ENCODE results near the gene ZNF566. TPM values are rescaled to one million over a fixed set of nuclear protein-coding genes. Genes with fewer than 3 reads are reported as not detected.

ZNF566 gene
- polyA plus RNA-seq, 1 experiment = 4.9 TPM

GRCh38 chr19:36456831-36457230 lies 32.5 kb downstream of the ZNF566 start:
- DNase-seq (ENCODE audit: low read depth, low spot score) = no peak
- ChIA-PET CTCF (interaction anchor here (0.6 kb wide), 1 partner anchor 267 kb away, joined by 3 read pairs; no protein-coding TSS in a partner anchor), POLR2A (no interaction called here)
- Histone ChIP-seq H3K4me3 (ENCODE audit: low read depth, low read length) (no peak overlapping the region), H3K27me3 (ENCODE audit: control insufficient read depth, insufficient read depth, low read length) (no peaks in the 10 kb centered on the region), H3K27ac (ENCODE audit: low read depth, low read length) (no peak overlapping the region), H3K9me3 (ENCODE audit: control insufficient read depth, insufficient read depth, low read length) (peaks cover 30% of the 10 kb centered on the region)
- no peak for TF ChIP-seq CTCF (IDR thresholded peaks at IDR 0.05; ENCODE audit: low read depth, low read length)

GRCh38 chr19:36449059-36449670 lies 40.2 kb downstream of the ZNF566 start:
- no peak overlapping the region for H3K4me3 ChIP-seq (ENCODE audit: low read depth, low read length)
- H3K9me3 ChIP-seq (ENCODE audit: control insufficient read depth, insufficient read depth, low read length) = peaks cover 40% of the 10 kb centered on the region
- H3K27me3 ChIP-seq (ENCODE audit: control insufficient read depth, insufficient read depth, low read length) = no peaks in the 10 kb centered on the region
- POLR2A ChIA-PET = no interaction called here
- CTCF ChIA-PET = no interaction called here
- no peak overlapping the region for H3K27ac ChIP-seq (ENCODE audit: low read depth, low read length)
- no peak for DNase-seq (ENCODE audit: low read depth, low spot score)
- TF ChIP-seq CTCF (IDR thresholded peaks at IDR 0.05; ENCODE audit: low read depth, low read length) = no peak

GRCh38 chr19:36441339-36441738 lies 48.0 kb downstream of the ZNF566 start:
- TF ChIP-seq CTCF (IDR thresholded peaks at IDR 0.05; ENCODE audit: low read depth, low read length) = no peak
- H3K4me3 ChIP-seq (ENCODE audit: low read depth, low read length) = no peak overlapping the region
- ChIA-PET CTCF (no interaction called here), POLR2A (no interaction called here)
- no peaks in the 10 kb centered on the region for H3K27me3 ChIP-seq (ENCODE audit: control insufficient read depth, insufficient read depth, low read length)
- H3K9me3 ChIP-seq (ENCODE audit: control insufficient read depth, insufficient read depth, low read length) = peaks cover 45% of the 10 kb centered on the region
- no peak overlapping the region for H3K27ac ChIP-seq (ENCODE audit: low read depth, low read length)
- DNase-seq (ENCODE audit: low read depth, low spot score) = no peak

- ChIA-PET CTCF (no interaction called here), POLR2A (no interaction called here)
- no peaks in the 10 kb centered on the region for H3K27me3 ChIP-seq (ENCODE audit: control insufficient read depth, insufficient read depth, low read length)
- no peak overlapping the region for H3K4me3 ChIP-seq (ENCODE audit: low read depth, low read length)
- no peak for DNase-seq (ENCODE audit: low read depth, low spot score)
- TF ChIP-seq CTCF (IDR thresholded peaks at IDR 0.05; ENCODE audit: low read depth, low read length) = no peak
- H3K9me3 ChIP-seq (ENCODE audit: control insufficient read depth, insufficient read depth, low read length) = peaks cover 29% of the 10 kb centered on the region
- no peak overlapping the region for H3K27ac ChIP-seq (ENCODE audit: low read depth, low read length)
These were observed 52.8 kb downstream of the ZNF566 start for GRCh38 chr19:36436531-36436930.

GRCh38 chr19:36423925-36424324 lies 65.4 kb downstream of the ZNF566 start:
- Histone ChIP-seq H3K4me3 (ENCODE audit: low read depth, low read length) (no peak overlapping the region), H3K27ac (ENCODE audit: low read depth, low read length) (no peak overlapping the region), H3K27me3 (ENCODE audit: control insufficient read depth, insufficient read depth, low read length) (no peaks in the 10 kb centered on the region), H3K9me3 (ENCODE audit: control insufficient read depth, insufficient read depth, low read length) (peaks cover 21% of the 10 kb centered on the region)
- ChIA-PET POLR2A (no interaction called here), CTCF (no interaction called here)
- TF ChIP-seq CTCF (IDR thresholded peaks at IDR 0.05; ENCODE audit: low read depth, low read length) = no peak
- DNase-seq (ENCODE audit: low read depth, low spot score) = no peak
